GM20000 (cell line): ENCODE measurements around the gene DUSP28.

Source experiments
- DNase-seq: peaks from one replicate; pipeline ENCODE4 v3.0.0; 2012; ENCODE audit warnings: low spot score
- CTCF ChIP-seq: IDR thresholded peaks from 2 replicates; pipeline ENCODE4 v1.5.1; 2012; ENCODE audit warnings: mild to moderate bottlenecking, control low read depth; ENCODE audit errors: extremely low read depth, missing control alignments

DUSP28 gene

GRCh38 chr2:240597054-240597418 is 36.9 kb downstream of the DUSP28 start:
- no peak for TF ChIP-seq CTCF
- DNase-seq = no peak

- no peak for DNase-seq
- TF ChIP-seq CTCF = no peak
These were observed 37.4 kb downstream of the DUSP28 start for GRCh38 chr2:240597419-240598181.

- TF ChIP-seq CTCF = no peak
These were observed 38.3 kb downstream of the DUSP28 start for GRCh38 chr2:240598311-240598911.

GRCh38 chr2:240599141-240599583 is 39.0 kb downstream of the DUSP28 start:
- TF ChIP-seq CTCF = no peak
- no peak for DNase-seq

More at GRCh38 chr2:240598311-240598911, 38.3 kb downstream of the DUSP28 start:
- no peak for DNase-seq

GRCh38 chr2:240600451-240600961 is 40.3 kb downstream of the DUSP28 start:
- DNase-seq = no peak
- no peak for TF ChIP-seq CTCF

GRCh38 chr2:240601061-240601830 is 41.1 kb downstream of the DUSP28 start:
- peak; percentile 18 for DNase-seq
- TF ChIP-seq CTCF = no peak

GRCh38 chr2:240601831-240602160 is 41.6 kb downstream of the DUSP28 start:
- no peak for TF ChIP-seq CTCF
- peak; percentile 22 for DNase-seq
